HG03565 (cell line): Measurements from ENCODE around the gene NPW.

Experiments
- ATAC-seq: cut with Tn5 transposase; IDR thresholded peaks from one replicate; pipeline ENCODE4 v1.9.1; 2021; ENCODE audit warnings: mild to moderate bottlenecking, moderate library complexity; ENCODE audit not compliant: unreplicated experiment

The NPW gene

DNA sequence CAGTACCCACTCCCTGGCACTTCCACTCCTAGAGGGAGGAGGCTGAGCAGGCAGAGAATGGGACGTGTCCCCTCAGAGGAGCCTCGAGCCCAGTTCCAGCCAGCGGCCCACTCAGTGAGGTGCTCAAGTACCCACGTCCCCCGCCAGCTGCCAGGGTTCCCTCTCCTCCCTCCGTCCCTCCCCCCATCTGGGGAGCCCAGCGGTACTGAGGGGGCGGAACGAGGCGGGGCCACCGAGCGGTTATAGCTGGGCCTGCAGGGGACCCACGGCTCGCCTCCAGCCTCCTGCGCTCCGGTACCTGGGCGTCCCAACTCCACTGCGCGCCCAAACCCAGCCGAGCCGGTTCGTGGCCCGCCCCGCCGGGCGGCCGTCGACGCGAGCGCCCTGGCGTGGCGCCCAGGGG, at the start of gene NPW:
NPW (plus strand) TSS at position 268 of the 403 bp plus-strand sequence.
- ATAC-seq, result no peak

DNA sequence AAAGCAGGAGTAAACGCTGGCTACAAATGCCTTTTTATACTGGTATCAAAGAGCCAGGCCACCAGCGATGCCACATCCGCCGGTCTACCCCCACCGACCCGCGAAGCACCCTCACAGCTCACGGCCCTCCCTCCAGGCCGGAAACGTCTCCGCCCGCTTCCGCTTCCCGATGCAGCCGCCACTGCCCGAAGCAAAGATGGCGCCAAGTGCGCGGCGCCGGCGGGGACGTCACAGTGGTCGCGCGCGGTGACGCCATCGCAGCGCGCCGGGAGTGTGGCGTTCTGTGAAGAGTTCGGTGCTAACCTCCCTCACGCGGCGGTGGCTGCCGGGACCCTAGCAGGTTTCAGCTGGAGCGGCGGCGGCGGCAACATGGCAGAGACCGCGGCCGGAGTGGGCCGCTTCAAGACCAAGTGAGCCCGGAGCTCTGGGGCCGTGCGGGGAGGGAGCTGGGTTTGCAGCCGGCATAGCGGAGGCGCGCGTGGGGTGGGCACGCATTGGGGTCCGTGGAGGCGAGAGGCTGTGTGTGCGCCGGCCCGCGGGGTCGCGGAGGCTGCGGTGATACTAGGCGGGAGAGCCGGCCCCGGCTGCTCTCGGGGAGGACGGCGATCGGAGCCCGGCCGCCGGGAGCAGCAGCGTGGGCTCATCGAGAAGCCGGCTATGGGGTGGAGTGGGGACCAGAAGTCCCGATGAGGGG, 47.6 kb upstream of the NPW start, which contains the start of gene TBL3:
TBL3 (plus strand) TSS at position 258 of the 694 bp plus-strand sequence; CDS start at position 370, 112 bp downstream.
- ATAC-seq, result peak; percentile 73

DNA sequence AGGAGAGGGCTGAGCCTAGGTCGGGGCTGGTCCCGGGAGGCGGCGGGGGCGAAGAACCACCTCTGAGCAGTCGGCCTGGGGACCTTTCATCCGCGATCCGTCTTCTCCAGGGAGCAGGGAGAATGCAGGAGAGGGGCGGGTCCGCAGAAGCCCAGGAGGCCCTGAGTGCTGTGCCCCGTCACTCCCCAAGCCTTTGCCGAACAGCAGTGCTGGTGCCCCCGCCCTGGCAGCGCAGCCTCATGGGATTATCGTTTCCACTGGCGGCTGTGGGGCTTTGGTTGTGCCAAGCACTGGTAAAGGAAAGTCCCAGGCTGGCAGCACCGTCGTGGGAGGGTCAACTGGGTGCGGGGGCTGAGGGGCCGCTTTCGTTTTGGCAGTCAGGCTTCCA, 47.1 kb upstream of the NPW start:
- ATAC-seq, result no peak

DNA sequence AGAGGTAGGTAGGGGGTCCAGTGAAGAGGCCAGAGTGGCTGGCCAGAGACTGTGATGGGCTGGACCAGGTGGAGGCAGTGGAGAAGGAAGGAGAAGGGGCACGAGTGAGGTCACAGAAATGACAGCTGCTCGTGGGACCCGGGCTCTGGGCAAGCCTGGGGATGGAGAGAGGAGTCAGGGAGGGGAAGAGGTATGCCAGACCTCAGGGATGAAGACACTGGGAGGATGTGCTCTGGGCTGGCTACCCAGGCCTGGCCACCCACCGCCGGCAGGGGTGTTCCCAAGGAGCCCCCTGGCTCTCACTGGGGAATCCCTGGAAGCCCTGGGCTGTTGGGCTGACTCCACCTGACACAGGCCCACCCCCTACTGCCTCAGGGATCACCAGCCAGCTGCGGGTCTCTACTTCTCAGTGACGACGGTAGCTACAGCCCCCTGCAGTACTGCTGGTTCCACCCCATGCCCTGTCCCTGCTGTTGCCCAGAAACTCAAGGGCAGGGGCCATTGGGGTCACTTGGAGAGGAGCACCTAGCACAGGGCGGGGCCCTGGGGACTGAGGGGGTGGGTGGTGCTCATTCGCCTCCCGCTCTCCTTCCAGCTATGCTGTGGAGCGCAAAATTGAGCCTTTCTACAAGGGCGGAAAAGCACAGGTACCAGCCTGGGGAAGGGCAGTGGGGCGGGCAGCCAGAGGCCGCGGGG, 46.0 kb upstream of the NPW start:
- ATAC-seq, result no peak

DNA sequence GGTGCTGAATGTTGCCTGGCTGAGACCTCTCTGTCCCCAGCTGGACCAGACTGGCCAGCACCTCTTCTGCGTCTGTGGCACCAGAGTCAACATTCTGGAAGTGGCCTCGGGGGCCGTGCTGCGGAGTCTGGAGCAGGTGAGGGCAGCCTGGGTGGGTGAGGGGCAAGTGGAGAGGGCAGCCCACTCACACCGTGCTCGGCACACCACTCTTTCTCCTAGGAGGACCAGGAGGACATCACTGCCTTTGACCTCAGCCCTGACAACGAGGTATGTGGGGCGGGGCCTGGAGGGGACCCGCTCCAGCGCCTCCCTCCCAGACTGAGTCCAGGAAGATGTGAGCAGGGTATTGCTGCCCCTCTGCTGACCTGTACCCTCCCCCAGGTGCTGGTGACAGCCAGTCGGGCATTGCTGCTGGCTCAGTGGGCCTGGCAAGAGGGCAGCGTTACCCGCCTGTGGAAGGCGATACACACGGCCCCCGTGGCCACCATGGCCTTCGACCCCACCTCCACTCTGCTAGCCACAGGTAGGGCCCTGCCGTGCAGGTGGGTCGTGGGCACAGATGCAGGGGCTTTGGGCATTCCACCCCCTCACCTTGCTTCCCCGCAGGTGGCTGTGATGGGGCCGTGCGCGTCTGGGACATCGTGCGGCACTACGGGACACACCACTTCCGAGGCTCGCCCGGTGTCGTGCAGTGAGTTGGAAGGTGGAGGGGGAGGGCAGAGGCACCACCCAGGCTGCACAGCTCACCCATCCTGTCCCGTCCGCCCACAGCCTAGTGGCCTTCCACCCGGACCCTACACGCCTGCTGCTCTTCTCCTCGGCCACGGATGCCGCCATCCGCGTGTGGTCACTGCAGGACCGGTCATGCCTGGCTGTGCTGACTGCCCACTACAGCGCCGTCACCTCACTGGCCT, 45.2 kb upstream of the NPW start:
- ATAC-seq, result no peak

DNA sequence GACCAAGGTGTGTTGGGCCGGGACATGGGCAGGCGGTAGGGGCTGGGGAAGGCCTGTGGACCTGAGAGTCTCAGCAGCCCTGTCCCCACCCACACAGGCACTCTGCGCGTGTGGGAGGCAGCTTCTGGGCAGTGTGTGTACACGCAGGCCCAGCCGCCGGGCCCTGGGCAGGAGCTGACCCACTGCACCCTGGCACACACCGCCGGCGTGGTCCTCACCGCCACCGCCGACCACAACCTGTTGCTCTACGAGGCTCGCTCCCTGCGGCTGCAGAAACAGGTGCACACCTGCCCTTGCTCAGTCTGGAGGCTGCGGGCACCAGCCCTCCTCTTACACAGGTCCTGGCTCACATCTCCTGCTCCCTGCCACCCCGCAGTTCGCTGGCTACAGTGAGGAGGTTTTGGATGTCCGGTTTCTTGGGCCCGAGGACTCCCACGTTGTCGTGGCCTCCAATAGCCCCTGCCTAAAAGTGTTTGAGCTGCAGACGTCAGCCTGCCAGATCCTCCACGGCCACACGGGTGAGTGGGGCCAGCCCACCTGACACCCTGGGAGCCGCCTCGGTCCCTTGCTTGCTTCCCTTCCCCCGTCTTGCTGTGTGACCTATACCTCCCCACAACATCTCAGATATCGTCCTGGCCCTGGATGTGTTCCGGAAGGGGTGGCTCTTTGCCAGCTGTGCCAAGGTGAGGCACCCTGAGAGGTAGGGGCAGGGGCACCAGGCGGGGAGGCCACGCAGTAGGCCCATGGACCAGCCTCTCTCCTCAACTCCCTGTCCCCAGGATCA, 44.0 kb upstream of the NPW start:
- ATAC-seq, result no peak

DNA sequence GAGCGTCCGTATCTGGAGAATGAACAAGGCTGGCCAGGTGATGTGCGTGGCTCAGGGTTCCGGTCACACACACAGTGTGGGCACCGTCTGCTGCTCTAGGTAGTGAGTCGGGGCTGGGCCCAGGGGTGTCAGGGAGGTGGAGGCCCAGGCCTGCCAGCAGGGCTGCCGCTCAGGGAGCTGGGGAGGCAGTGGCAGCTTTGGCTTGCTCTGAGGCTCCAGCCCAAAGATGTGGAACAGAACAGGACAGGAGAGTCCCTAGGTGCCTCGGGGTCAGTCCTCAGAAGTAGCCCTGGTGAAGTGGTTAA, 43.4 kb upstream of the NPW start:
- ATAC-seq, result no peak

DNA sequence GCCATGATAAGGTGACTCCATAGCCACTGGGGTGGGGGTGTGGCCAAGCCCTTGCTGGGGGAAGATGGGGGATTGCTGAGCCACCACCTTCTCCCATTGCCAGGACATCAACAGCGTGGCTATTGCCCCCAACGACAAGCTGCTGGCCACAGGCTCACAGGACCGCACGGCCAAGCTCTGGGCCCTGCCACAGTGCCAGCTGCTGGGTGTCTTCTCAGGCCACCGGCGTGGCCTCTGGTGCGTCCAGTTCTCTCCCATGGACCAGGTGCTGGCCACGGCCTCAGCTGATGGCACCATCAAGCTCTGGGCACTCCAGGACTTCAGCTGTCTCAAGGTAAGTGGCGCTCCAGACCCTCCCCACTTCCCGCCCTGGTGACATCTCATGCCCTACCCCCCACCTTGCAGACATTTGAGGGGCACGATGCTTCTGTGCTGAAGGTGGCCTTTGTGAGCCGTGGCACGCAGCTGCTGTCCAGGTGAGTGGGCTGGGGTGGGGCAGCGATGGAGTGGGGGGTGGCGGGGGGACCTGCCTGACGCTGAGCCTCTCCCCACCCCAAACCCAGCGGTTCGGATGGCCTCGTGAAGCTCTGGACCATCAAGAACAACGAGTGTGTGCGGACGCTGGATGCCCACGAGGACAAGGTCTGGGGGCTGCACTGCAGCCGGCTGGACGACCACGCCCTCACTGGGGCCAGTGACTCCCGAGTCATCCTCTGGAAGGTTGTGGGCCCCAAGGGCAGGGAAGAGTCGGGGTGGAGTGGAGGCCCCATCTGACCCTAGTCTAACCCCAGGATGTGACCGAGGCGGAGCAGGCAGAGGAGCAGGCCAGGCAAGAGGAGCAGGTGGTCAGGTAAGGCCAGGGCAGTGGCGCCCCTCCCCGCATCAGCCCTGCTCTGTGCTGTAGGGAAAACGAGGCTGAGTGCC, 42.4 kb upstream of the NPW start:
- ATAC-seq, result no peak

DNA sequence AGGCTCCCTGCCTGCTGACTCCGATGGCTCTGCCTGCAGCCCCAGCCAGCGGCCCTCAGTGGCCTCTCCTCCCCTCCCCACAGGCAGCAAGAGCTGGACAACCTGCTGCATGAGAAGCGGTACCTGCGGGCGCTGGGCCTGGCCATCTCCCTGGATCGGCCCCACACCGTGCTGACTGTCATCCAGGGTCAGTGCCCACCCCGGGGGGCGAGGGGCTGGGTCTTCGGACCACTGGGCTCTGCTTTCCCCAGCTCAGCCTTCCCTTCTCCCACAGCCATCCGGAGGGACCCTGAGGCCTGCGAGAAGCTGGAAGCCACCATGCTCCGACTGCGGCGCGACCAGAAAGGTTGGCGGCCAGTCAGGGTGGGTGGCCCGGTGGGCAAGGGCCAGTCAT, 41.7 kb upstream of the NPW start:
- ATAC-seq, result no peak

DNA sequence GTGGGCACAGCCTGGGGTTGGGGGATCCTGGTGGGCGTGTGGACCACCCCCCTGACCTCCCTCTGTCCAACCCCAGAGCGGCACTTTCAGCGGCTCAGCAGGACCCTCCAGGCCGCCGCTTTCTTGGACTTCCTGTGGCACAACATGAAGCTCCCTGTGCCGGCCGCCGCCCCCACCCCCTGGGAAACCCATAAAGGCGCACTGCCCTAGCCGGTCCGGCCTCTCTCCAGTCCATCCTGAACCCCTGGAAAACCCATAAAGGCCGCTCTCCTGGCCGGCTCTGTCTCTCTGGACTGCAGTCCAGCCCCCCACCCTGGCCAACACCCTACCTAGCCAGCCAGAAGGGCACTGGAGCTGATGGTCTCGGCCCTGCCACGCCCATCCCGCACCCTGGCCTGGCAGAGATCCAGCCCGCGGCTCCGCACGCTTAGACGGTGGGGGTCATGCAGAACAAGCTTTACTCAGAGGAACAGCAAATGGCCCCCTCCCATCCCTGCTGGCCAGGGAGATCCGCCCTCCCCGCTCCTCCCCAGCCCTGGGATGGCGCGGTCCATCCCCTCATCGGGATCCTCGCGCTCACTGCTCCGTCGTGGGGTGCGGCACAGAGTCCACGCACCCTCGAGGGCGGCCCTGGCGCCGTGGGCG, 41.0 kb upstream of the NPW start:
- no peak for ATAC-seq

DNA sequence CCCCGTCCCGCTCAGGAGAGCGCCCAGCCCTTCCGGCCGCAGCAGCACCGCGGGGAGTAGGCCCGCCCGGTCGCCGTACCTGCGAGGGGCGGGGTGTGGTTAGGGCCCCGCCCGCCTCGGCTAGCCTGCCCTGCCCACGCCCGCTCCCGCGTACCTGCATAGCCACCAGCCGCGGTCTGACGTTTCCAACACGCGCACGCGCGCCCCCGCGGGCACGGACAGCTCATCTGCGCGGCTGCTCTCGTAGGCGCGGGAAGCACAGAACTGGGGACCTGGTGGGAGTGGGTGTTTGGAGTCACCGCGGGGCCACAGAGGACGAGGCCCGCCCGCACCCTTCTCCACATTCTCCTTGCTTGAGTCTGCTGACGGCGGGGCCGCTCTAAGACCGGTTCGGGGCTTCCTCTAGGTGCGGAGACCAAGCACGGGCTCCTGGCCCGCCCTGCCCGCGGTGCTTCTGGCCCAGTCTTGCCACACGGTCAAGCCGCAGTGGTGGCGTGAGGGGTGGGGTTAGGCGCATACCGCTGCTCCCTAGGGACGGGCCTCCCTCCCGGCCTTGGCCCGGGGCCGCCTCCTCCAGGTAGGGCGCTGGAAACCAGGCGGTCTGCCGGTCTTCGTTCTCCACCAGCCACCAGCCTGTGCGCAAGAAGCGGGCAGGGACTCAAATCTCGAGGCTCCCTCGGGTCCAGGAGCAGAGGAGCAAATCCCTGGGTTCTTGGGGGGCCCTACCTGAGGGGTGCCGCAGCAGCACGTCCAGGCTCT, 40.1 kb upstream of the NPW start:
- no peak for ATAC-seq

DNA sequence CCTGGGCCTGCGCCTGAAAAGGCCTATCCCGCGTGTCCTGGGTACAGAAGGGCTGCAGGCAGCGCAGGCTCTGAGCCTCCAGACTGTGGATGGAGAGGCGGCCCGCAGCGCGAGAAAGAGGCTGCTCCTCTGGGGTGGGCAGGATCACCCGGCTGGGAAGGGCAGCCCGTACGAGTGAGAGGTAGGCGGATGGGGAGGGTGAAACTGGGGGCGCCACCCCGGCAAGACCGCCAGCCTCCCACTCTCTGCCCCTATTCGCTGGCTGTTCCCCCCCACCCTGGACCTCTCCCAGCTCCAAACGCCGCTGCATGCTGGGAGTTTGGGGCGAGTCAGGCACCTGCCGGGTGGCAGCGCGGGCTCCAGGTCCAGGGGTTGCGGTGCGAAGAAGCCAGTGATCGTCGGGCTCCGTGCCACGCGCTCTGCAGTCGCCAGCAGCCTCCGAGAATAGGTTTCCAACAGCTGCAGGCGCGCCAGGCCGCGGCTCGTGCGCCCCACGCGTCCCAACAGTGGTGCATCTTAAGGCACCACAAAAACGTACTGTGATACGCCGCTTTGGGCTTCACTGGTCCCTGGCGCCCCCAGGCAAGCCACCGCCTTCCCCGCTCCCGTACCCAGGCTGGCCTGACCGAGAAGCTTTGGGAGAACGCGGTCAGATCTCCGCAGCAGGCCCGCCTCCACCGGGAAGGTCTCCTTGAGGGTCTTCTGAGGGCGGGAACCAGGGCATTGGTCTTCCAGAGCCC, 39.4 kb upstream of the NPW start:
- no peak for ATAC-seq

DNA sequence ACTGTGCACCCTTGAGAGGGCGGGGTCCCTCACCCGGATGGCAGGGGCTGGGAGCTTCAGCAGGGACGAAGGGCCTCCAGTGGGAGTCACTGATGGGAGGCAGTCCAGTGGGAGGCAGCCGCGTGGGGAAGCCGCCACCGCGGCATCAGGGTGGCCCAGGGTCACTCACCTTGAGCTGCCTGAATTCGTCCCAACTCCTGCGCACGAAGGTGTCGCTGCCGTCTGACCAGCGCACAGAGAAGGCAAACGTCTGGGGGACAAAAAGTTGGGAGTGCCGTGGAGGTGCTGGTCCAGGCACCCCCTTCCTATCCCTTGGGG, 38.9 kb upstream of the NPW start:
- ATAC-seq, result no peak

DNA sequence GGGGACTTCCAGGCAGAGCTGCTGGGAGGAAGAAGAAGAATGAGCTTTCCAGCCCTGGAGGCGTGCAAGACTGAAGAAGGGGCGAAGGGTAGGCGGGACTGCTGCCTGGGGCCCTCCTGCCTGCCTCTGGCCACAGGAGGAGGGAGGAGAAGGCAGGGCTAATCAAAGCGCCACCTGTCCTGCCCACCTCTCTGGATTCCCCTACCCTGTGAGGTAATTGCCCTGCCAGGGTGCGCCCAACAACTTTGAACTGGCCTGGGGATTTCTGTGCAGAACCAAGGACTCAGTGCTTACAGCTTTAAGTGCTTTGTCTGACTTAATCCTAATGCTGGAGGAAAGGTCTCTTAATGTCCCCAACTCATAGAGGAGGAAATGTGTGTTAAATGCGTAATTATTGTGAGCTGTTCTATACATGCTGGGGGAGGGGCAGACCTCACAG, 38.2 kb upstream of the NPW start, which contains the start of gene NOXO1:
NOXO1 (minus strand) TSS at position 72 of the 439 bp plus-strand sequence. CDS start 290 bp downstream, outside the sequence.
- no peak for ATAC-seq

DNA sequence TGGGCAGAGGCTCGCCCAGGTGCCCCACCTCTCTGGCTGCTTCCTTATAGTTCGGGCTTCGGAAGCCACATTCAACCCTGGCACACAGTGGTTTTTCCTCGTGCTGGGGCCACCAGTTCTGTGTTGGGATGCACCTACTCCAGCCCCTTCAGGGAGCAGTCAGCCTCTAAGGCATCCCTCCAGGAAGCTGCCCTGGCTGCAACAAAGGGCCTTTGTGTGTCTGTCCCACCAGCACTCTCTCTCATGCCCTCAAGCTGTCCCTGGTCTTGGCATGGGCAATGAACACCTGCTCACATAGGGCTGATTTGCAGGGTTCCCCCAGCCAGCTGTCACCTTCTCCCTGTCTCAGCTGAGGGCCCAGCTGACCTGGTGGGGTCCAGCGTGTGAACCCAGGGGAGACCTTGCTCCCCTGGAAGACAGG, 37.6 kb upstream of the NPW start:
- no peak for ATAC-seq

DNA sequence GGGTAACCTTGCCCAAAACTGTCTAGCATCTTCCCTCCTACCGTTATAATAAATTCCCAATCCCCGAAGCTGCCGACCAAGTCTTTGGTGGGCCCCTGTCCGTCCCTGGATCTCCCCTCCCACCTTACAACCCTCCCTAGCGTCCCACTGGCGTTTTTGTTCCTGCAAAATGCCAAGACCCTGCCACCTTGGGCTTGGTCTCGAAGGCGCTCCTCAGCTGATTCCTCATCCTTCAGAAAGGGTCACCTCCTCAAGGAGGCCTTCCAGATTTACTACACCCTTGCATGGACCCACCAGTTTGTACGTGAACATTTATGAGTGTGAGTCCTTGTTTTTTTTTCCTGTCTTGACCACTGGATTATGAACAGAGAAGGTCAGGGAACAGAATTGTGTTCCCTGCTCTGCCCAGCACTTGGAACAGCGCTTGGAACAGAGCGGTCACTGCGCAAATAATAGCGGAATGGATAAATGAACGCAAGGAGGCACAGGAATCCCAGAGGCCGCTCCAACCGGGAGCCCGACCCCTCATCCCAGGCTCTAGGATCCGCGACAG, 36.5 kb upstream of the NPW start:
- ATAC-seq, result no peak

DNA sequence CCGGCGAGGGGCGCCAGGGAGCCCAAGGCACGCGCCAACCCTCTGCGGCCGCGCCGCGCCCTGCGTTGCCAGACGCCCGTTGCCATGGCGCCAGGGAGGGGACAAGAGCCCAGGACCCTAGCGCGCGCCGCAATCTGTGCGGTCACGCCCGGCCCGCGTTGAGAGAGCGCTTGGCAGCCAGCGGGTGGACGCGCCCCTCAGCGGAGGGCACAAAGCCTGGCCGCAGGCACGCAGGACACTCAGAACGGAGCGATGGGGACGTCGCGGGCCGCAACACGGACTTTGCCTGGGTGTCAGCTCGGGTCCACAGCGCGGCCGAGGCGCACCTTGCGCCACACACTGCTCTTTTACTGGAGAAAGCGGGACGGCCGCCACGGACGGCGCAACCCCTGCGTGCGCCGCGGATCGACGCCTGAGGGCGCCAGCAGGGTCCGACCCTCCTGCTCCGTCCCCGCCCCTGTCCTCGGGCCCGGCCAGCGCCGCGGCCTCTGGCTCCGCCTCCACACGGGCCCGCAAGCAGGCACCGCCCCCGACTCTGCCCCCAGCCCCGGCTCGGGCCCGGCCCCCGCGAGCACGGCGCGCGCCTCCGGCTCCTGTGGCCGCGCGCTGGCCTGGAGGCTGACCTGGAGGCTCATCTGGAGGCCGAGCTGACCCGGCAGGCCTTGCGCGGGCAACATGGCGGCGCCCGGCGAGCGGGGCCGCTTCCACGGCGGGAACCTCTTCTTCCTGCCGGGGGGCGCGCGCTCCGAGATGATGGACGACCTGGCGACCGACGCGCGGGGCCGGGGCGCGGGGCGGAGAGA, 35.8 kb upstream of the NPW start, which contains the start of gene GFER:
GFER (plus strand) TSS at position 650 of the 803 bp plus-strand sequence; CDS start at position 676, 26 bp downstream.
- ATAC-seq, result peak; percentile 61
